ENCODE results near the gene NEU2.

NEU2 gene

DNA sequence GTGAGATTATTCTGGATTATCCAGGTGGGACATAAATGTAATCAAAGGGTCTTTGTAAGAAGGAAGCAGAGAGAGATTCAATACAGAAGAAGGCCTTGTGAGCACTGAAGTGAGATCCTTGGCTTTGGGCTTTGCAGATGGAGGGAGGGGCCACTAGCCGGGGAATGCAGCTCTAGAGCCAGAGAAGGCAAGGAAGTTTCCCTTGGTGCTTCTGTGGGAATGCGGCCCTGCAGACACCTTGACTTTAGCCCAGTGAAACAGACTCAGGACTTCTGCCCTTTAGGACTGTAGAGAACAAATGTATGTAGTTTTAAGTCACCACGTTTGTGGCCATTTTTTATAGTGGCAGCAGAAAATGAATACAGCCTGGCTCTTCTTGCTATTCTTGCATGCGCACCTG lies 8.1 kb downstream of the NEU2 start:
- TF ChIP-seq CTCF (IDR thresholded peaks at IDR 0.05; ENCODE audit: low read depth, low read length, missing control alignments), result no peak

GRCh38 chr2:233041722-233042323 lies 9.4 kb downstream of the NEU2 start:
- DNase-seq (ENCODE audit: extremely low read depth, low read depth), result no peak
- no peak for TF ChIP-seq CTCF (IDR thresholded peaks at IDR 0.05; ENCODE audit: low read depth, low read length, missing control alignments)
- no peak overlapping the region for H3K4me3 ChIP-seq (replicated peaks; ENCODE audit: low read depth, low read length)

More for the DNA sequence above, 8.1 kb downstream of the NEU2 start:
- DNase-seq (ENCODE audit: extremely low read depth, low read depth), result no peak
- H3K4me3 ChIP-seq (replicated peaks; ENCODE audit: low read depth, low read length), result no peak overlapping the region

GRCh38 chr2:233042549-233042948 lies 10.1 kb downstream of the NEU2 start:
- H3K4me3 ChIP-seq (replicated peaks; ENCODE audit: low read depth, low read length), result no peak overlapping the region
- no peak for DNase-seq (ENCODE audit: extremely low read depth, low read depth)
- no peak for TF ChIP-seq CTCF (IDR thresholded peaks at IDR 0.05; ENCODE audit: low read depth, low read length, missing control alignments)

GRCh38 chr2:233044974-233045605 lies 12.6 kb downstream of the NEU2 start:
- no peak for DNase-seq (ENCODE audit: extremely low read depth, low read depth)
- no peak overlapping the region for H3K4me3 ChIP-seq (replicated peaks; ENCODE audit: low read depth, low read length)
- no peak for TF ChIP-seq CTCF (IDR thresholded peaks at IDR 0.05; ENCODE audit: low read depth, low read length, missing control alignments)

DNA sequence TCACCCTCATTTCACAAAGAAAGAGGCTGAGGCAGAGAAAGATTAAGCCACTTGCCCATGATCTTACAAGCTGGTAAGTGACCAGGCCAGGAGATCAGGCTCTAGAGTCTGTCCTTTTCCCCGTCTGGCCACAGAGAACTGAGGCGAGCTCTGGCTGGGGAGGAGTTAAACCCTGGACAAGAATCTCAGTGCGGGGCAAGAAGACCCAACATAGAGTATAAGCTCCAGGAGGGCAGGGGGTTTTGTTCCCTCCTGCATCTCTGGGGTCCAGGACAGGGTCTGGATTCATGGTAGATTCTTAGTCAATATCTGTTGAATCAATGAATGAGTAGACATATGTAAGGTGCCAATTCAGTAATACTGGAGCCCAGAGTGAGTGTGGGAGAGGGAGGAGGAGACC lies 14.7 kb downstream of the NEU2 start:
- TF ChIP-seq CTCF (IDR thresholded peaks at IDR 0.05; ENCODE audit: low read depth, low read length, missing control alignments), result no peak
- DNase-seq (ENCODE audit: extremely low read depth, low read depth), result no peak
- no peak overlapping the region for H3K4me3 ChIP-seq (replicated peaks; ENCODE audit: low read depth, low read length)

DNA sequence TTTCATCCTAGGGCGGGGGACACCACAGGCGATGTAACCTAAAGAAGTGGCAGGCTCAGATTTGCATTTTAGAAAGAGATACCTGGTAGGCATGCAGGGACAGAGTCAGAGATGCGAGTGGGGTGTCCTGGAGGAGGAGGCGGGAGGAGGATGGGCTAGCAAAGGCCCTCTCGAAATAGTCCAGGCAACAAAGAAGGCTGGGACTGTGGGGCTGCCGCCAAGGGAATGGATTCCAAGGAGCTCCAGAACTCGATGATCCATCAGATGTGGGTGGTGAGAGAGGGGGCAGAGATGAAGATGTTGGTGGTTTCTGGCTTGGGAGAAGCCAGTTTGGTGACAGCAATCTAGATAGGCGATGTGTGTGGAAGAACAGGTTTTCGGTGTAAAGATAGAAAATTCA lies 15.2 kb downstream of the NEU2 start:
- no peak for DNase-seq (ENCODE audit: extremely low read depth, low read depth)
- no peak overlapping the region for H3K4me3 ChIP-seq (replicated peaks; ENCODE audit: low read depth, low read length)
- no peak for TF ChIP-seq CTCF (IDR thresholded peaks at IDR 0.05; ENCODE audit: low read depth, low read length, missing control alignments)
